Measurements from ENCODE around the gene NKX1-1. TPM values are rescaled to one million over a fixed set of nuclear protein-coding genes. Genes with fewer than 3 reads are reported as not detected.

The NKX1-1 gene
- polyA plus RNA-seq, 1 donor (not counting 4 experiments of a cell fraction or from before 2014, with no cell fraction given), result not detected

GRCh38 chr4:1353186-1354055, 52.8 kb downstream of the NKX1-1 start:
- no peaks in the 10 kb centered on the region for H3K9me1 ChIP-seq (ENCODE audit: control insufficient read depth, extremely low read depth, insufficient read depth, low read length)
- peaks cover 6% of the 10 kb centered on the region for H3K4me1 ChIP-seq (ENCODE audit: control insufficient read depth, extremely low read depth, insufficient read depth, low read length)
- H3K4me2 ChIP-seq (ENCODE audit: control insufficient read depth, extremely low read depth, insufficient read depth, low read depth, low read length), result no peak overlapping the region
- no peak overlapping the region for H3K4me3 ChIP-seq (ENCODE audit: control insufficient read depth in 2 of 3, extremely low read depth in 1 of 3, insufficient read depth in 2 of 3, low read depth in 1 of 3, low read length in 3 of 3)
- FAIRE-seq (no peak), DNase-seq (ENCODE audit: low read depth, low spot score) (no peak)
- H3K9ac ChIP-seq (ENCODE audit: control insufficient read depth, extremely low read depth, insufficient read depth, low read length), result no peak overlapping the region
- no peaks in the 10 kb centered on the region for H3K27me3 ChIP-seq (ENCODE audit: control insufficient read depth, extremely low read depth, insufficient read depth, low read length)
- no peak overlapping the region for H2AFZ ChIP-seq (ENCODE audit: control insufficient read depth, low read length)
- H3K79me2 ChIP-seq (ENCODE audit: control insufficient read depth, insufficient read depth, low read length), result peaks cover 18% of the 10 kb centered on the region
- dilution Hi-C loops (cut with MboI; ENCODE audit: extremely low pct_ligation_motif_present, low sequenced_read_pairs), result no loop called here
- no peak overlapping the region for H3K27ac ChIP-seq (ENCODE audit: control insufficient read depth, insufficient read depth, low read length)
- no peaks in the 10 kb centered on the region for H4K20me1 ChIP-seq (ENCODE audit: control insufficient read depth, extremely low read depth, insufficient read depth, low read length)
- TF ChIP-seq CTCF (optimal IDR thresholded peaks at IDR 0.05 in 1 of 3, IDR thresholded peaks at IDR 0.05 in 1 of 3, conservative IDR thresholded peaks at IDR 0.05 in 1 of 3; ENCODE audit: extremely low read depth in 1 of 3, insufficient read depth in 2 of 3, low read length in 3 of 3) (no peak), EZH2 (IDR thresholded peaks at IDR 0.05; ENCODE audit: low read length) (no peak)
- H3K9me3 ChIP-seq (ENCODE audit: control insufficient read depth, low read depth, low read length), result no peaks in the 10 kb centered on the region
- peaks cover 22 to 40% of the 10 kb centered on the region in 2 experiments for H3K36me3 ChIP-seq (ENCODE audit: control insufficient read depth in 2 of 2, extremely low read depth in 1 of 2, insufficient read depth in 2 of 2, low read length in 2 of 2)

Other genes with a start within 250 kb of the NKX1-1 start
- gene SPON2, start 233.9 kb downstream of the NKX1-1 start, polyA plus RNA-seq, result 0.60 to 11.9 TPM (median 3.3 TPM) in 3 replicates
- 46.9 to 74.5 TPM (median 71.9 TPM) in 3 replicates for gene CTBP1, start 157.3 kb downstream of the NKX1-1 start, polyA plus RNA-seq
- 89.7 to 106 TPM (median 106 TPM) in 3 replicates for gene MAEA, start 116.6 kb downstream of the NKX1-1 start, polyA plus RNA-seq
- 4.3 to 6.2 TPM (median 4.7 TPM) in 3 replicates for gene UVSSA, start 59.2 kb downstream of the NKX1-1 start, polyA plus RNA-seq